ENCODE measurements around the gene ERO1B. TPM values are rescaled to one million over a fixed set of nuclear protein-coding genes. Genes with fewer than 3 reads are reported as not detected.

Gene ERO1B
- total RNA-seq, 1 experiment from 2014 or later: 5.4 TPM

- Histone ChIP-seq H3K79me2 (ENCODE audit: insufficient read depth, low read length) (no peaks in the 10 kb centered on the region), H3K36me3 (ENCODE audit: control insufficient read depth in 1 of 2, insufficient read depth in 2 of 2, low read length in 2 of 2) (no peaks in the 10 kb centered on the region), H3K9me3 (ENCODE audit: control insufficient read depth in 1 of 2, insufficient read depth in 1 of 2, low read depth in 1 of 2, low read length in 2 of 2) (peaks cover 8 to 10% of the 10 kb centered on the region in 2 experiments; a peak in 2 of 4 replicates), H3K9ac (ENCODE audit: low read length) (no peak overlapping the region), H3K27me3 (ENCODE audit: insufficient read depth, low read length) (no peaks in the 10 kb centered on the region), H3K4me2 (ENCODE audit: low read length) (no peak overlapping the region), H3K27ac (ENCODE audit: low read depth, low read length) (no peak overlapping the region), H3K4me3 (replicated peaks in 1 of 2; ENCODE audit: low read depth in 1 of 2, low read length in 2 of 2) (no peak overlapping the region), H4K20me1 (ENCODE audit: insufficient read depth) (no peaks in the 10 kb centered on the region), H3K9me2 (ENCODE audit: insufficient read depth) (no peaks in the 10 kb centered on the region), H2AFZ (ENCODE audit: low read depth, low read length, poor library complexity, severe bottlenecking) (no peak overlapping the region), H3K4me1 (ENCODE audit: control insufficient read depth in 1 of 2, insufficient read depth in 2 of 2, low read length in 2 of 2) (no peaks in the 10 kb centered on the region)
- intact Hi-C loops (cut with micrococcal nuclease): no loop called here
- CTCF ChIA-PET: no interaction called here
- DNase-seq (ENCODE audit: low read depth, low spot score) (no peak), ATAC-seq (no peak)
- POLR2A ChIA-PET: no interaction called here
- RAD21 ChIA-PET (ENCODE audit: low non-redundant PET in 1 of 2, low total read pairs in 2 of 2, uncharacterized antibody in 2 of 2, unreplicated experiment in 2 of 2): no interaction called here
- TF ChIP-seq RAD21 (IDR thresholded peaks at IDR 0.05; ENCODE audit: low read depth) (no peak), POLR2A (IDR thresholded peaks at IDR 0.05; ENCODE audit: borderline replicate concordance, extremely low read depth, insufficient read depth, insufficient read length) (no peak), CTCF (IDR thresholded peaks at IDR 0.05 in 2 of 3, conservative IDR thresholded peaks at IDR 0.05 in 1 of 3; ENCODE audit: borderline replicate concordance in 1 of 3, insufficient read depth in 1 of 3, low read depth in 2 of 3, low read length in 2 of 3) (no peak), SIN3A (IDR thresholded peaks at IDR 0.05; ENCODE audit: low read depth) (no peak), EZH2 (IDR thresholded peaks at IDR 0.05) (no peak), YY1 (IDR thresholded peaks at IDR 0.05; ENCODE audit: extremely low read depth, insufficient replicate concordance, low read depth, low read length) (no peak), JUND (IDR thresholded peaks at IDR 0.05) (no peak), CEBPB (IDR thresholded peaks at IDR 0.05; ENCODE audit: low read depth) (no peak), SRF (IDR thresholded peaks at IDR 0.05; ENCODE audit: low read depth) (no peak), ZBTB33 (IDR thresholded peaks at IDR 0.05; ENCODE audit: extremely low read depth, insufficient replicate concordance, low read length) (no peak), POLR2AphosphoS5 (IDR thresholded peaks at IDR 0.05; ENCODE audit: low read depth, low read length) (no peak)
- TF ChIP-seq, protein P1, sequence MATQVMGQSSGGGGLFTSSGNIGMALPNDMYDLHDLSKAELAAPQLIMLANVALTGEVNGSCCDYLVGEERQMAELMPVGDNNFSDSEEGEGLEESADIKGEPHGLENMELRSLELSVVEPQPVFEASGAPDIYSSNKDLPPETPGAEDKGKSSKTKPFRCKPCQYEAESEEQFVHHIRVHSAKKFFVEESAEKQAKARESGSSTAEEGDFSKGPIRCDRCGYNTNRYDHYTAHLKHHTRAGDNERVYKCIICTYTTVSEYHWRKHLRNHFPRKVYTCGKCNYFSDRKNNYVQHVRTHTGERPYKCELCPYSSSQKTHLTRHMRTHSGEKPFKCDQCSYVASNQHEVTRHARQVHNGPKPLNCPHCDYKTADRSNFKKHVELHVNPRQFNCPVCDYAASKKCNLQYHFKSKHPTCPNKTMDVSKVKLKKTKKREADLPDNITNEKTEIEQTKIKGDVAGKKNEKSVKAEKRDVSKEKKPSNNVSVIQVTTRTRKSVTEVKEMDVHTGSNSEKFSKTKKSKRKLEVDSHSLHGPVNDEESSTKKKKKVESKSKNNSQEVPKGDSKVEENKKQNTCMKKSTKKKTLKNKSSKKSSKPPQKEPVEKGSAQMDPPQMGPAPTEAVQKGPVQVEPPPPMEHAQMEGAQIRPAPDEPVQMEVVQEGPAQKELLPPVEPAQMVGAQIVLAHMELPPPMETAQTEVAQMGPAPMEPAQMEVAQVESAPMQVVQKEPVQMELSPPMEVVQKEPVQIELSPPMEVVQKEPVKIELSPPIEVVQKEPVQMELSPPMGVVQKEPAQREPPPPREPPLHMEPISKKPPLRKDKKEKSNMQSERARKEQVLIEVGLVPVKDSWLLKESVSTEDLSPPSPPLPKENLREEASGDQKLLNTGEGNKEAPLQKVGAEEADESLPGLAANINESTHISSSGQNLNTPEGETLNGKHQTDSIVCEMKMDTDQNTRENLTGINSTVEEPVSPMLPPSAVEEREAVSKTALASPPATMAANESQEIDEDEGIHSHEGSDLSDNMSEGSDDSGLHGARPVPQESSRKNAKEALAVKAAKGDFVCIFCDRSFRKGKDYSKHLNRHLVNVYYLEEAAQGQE (IDR thresholded peaks at IDR 0.05; ENCODE audit: low read depth): no peak
- TF ChIP-seq, protein P2, sequence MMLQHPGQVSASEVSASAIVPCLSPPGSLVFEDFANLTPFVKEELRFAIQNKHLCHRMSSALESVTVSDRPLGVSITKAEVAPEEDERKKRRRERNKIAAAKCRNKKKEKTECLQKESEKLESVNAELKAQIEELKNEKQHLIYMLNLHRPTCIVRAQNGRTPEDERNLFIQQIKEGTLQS (IDR thresholded peaks at IDR 0.05): no peak
- BruUV-seq (replicated peaks): no TSS peak
Observed at GRCh38 chr1:236257216-236257615, 24.5 kb downstream of the ERO1B start.
